Prostate gland (tissue), 2 donors: ENCODE data around the gene BDH1. TPM values are rescaled to one million over a fixed set of nuclear protein-coding genes. Genes with fewer than 3 reads are reported as not detected.
A peak's percentile ranks its signal among the peaks of the same experiment; 100 is the strongest.

Source experiments
- DNase-seq: peaks from one replicate; pipeline ENCODE4 v3.0.0-alpha.2; 2019; ENCODE audit warnings: low spot score
- H3K27ac ChIP-seq, 2 donors: fragments of 200-600 bp; sonication (generic); 2 replicates each; pipeline ENCODE4 v1.5.1; 2017 to 2019
- H3K27me3 ChIP-seq: fragments of 200-600 bp; sonication (generic); replicated peaks from 2 replicates; pipeline ENCODE4 v1.5.1; 2019; ENCODE audit not compliant: insufficient read depth
- H3K36me3 ChIP-seq, 2 donors: fragments of 200-600 bp; sonication (generic); 1 replicate in 1 of 2; 2 replicates in 1 of 2; pipeline versions ENCODE4 v1.5.1 to v1.8.1; 2017 to 2019
- H3K4me1 ChIP-seq: fragments of 200-600 bp; sonication (generic); replicated peaks from 2 replicates; pipeline ENCODE4 v1.5.1; 2019
- H3K4me3 ChIP-seq, 2 donors: fragments of 200-600 bp; sonication (generic); 2 replicates each; pipeline ENCODE4 v1.5.1; 2017 to 2019
- H3K9me3 ChIP-seq: fragments of 200-600 bp; sonication (generic); 2 replicates; pipeline ENCODE4 v1.5.1; 2017
- POLR2A ChIP-seq: fragments of 450-650 bp; IDR thresholded peaks from one replicate; pipeline ENCODE4 v1.6.1; 2016; ENCODE audit warnings: antibody characterized with exemption, mild to moderate bottlenecking
- POLR2AphosphoS5 ChIP-seq: sonication (generic); formaldehyde crosslinking; IDR thresholded peaks from one replicate; pipeline ENCODE4 v1.6.1; 2017; ENCODE audit warnings: antibody characterized with exemption
- WGBS: methylation state at CpG from one replicate; pipeline ENCODE4 v1.1.5; 2018; 5-methylcytosine and 5-hydroxymethylcytosine counted together
- intact Hi-C: fragments of 100-400 bp; cut with DNase I; formaldehyde crosslinking; loops from one replicate; pipeline ENCODE4 v1.14.2; 2022
- total RNA-seq, 2 donors: library from RNA; depleted of rRNA; stranded (reverse); fragments of >200 nt; gene quantifications; one replicate each; pipeline ENCODE4 v1.1.0, GENCODE V29; 2016
- TF ChIP-seq, protein P1 (sequence below), 4 experiments: fragments of 200-600 bp in 2 of 4; fragments of 450-650 bp in 2 of 4; sonication (generic) in 2 of 4; IDR thresholded peaks; 1 replicate in 3 of 4; 2 replicates in 1 of 4; pipeline ENCODE4 v1.5.1; 2016 to 2019; ENCODE audit warnings: antibody characterized with exemption in 4 of 4, mild to moderate bottlenecking in 2 of 4, moderate library complexity in 2 of 4

Gene BDH1
- total RNA-seq, 2 donors from 2014 or later = 41.1 to 84.3 TPM

DNA sequence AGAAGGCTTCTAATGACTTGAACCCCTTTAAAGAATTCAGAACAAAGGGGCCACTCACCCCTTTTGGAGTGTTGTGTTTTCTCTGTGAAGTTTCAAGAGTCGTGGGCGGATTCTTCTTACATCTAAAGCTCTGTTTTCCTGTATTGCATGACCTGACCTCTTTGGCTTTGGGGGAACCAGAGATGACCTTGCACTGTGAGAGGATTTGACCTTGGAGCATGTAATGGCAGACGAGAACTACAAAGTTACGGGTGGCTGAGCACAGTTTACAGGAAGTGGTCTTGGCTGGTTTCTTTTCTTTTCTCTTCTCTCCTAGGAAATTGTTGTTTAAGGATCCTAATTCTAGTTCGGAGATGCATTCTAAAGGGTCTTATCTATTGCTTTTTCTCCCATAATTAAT, 6.2 kb upstream of the BDH1 start:
- WGBS = 71% methylated on average over 5 of the region's 5 CpGs
- Histone ChIP-seq H3K36me3 (no peaks in the 10 kb centered on the region), H3K27me3 (no peaks in the 10 kb centered on the region), H3K4me1 (no peaks in the 10 kb centered on the region), H3K4me3 (no peak overlapping the region), H3K9me3 (no peaks in the 10 kb centered on the region), H3K27ac (no peak overlapping the region)
- intact Hi-C loops = no loop called here
- TF ChIP-seq POLR2AphosphoS5 (no peak), POLR2A (no peak)
- TF ChIP-seq, protein P1, sequence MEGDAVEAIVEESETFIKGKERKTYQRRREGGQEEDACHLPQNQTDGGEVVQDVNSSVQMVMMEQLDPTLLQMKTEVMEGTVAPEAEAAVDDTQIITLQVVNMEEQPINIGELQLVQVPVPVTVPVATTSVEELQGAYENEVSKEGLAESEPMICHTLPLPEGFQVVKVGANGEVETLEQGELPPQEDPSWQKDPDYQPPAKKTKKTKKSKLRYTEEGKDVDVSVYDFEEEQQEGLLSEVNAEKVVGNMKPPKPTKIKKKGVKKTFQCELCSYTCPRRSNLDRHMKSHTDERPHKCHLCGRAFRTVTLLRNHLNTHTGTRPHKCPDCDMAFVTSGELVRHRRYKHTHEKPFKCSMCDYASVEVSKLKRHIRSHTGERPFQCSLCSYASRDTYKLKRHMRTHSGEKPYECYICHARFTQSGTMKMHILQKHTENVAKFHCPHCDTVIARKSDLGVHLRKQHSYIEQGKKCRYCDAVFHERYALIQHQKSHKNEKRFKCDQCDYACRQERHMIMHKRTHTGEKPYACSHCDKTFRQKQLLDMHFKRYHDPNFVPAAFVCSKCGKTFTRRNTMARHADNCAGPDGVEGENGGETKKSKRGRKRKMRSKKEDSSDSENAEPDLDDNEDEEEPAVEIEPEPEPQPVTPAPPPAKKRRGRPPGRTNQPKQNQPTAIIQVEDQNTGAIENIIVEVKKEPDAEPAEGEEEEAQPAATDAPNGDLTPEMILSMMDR (IDR thresholded peaks at IDR 0.05) = no peak
- no peak for DNase-seq

DNA sequence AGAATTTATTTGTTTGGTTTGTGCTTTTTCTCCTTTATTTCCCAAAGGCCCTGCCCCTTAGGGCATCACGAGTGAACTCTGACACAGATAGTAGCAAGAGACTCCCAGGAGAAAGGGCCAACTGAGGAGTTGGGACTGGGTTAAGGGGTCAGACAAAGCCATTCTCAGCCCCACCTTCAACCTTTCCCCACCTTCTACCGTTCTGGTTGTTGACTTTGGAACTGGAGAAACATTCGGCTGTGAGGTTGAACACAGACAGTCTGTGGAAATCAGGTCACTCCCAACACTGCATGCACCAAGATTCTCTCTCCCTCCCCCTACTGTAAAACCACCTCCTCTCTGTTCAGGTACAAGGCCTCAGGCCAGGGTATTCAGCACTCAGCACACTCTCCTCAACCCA, 3.9 kb upstream of the BDH1 start:
- WGBS = 54% methylated on average over 3 of the region's 3 CpGs
- no peak overlapping the region for H3K4me3 ChIP-seq
- no peaks in the 10 kb centered on the region for H3K27me3 ChIP-seq
- no peaks in the 10 kb centered on the region for H3K9me3 ChIP-seq
- H3K36me3 ChIP-seq = no peaks in the 10 kb centered on the region
- TF ChIP-seq POLR2AphosphoS5 = no peak
- TF ChIP-seq, protein P1 (IDR thresholded peaks at IDR 0.05) = no peak
- intact Hi-C loops = loop anchor here (5.0 kb wide), 1 partner anchor 262 kb away; the partner anchor contains the start of gene DLG1
- H3K27ac ChIP-seq = no peak overlapping the region
- H3K4me1 ChIP-seq = no peaks in the 10 kb centered on the region
- DNase-seq = no peak

DNA sequence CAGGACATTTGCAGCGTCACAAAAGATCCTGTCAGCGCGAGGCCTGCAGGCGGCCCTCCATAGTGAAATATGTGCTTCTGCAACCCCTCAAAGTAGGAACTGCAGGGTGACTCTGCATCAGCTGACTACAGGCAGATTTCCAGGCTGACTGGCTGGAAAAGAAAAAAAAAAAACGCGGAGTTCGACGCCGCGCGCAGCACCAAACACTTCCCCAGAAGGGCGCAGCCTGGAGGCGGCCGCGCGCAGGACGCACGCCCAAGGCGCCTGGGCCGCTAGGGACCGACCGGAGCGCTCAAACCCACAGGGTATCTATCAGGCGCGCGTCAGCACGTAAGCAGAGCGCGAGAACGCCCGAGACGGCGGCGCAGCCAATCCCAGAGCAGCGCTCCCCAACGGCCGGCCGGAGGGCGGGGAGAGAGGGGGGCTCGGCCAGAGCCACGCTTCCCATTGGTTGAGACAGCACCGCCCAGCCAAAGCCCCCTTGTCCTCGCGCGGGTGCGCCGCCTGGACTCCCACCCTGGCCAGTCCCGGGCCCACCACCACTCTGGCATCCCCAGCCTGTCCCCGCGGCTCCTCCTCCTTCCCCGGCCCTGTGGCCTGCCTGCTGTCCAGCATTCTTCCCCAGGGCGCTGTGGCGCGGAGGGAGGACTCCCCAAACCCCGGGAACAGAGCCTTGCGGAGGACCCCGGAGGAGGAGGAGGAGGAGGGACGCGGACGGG, 1.0 kb downstream of the BDH1 start:
- peak overlapping the region; percentile 69 to 89 for H3K4me3 ChIP-seq
- H3K27me3 ChIP-seq = no peaks in the 10 kb centered on the region
- DNase-seq = peak; percentile 96
- intact Hi-C loops = loop anchor here (5.0 kb wide), 1 partner anchor 257 kb away; the partner anchor contains the start of gene DLG1
- no peaks in the 10 kb centered on the region for H3K36me3 ChIP-seq
- no peaks in the 10 kb centered on the region for H3K9me3 ChIP-seq
- under 1% methylated on average over 43 of the region's 60 CpGs for WGBS
- H3K4me1 ChIP-seq = no peaks in the 10 kb centered on the region
- H3K27ac ChIP-seq = peak overlapping the region; percentile 97
- TF ChIP-seq POLR2A (peak; percentile 73), POLR2AphosphoS5 (peak; percentile 95)
- TF ChIP-seq, protein P1 (IDR thresholded peaks at IDR 0.05) = peak in 3 of 4 experiments; percentile 40 to 71 (median 61)

DNA sequence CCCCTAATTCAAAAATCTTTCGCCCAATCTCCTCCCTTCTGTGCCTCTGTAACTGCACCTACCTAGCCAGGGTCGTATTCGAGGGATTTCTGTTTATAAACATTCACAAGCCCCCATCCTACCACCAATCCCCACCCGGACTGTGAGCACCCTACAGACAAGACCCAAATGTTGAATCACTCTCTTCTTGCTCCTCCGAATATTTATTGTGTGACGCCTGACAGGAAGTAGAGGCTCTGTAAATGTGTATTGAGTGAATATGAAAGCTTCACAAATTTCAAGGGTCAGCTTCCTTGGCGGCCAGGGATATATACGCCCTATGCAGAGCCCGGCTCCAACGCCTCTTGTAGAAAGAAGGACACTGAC, 1.6 kb downstream of the BDH1 start:
- intact Hi-C loops = no loop called here
- Histone ChIP-seq H3K36me3 (no peaks in the 10 kb centered on the region), H3K9me3 (no peaks in the 10 kb centered on the region), H3K27ac (peak overlapping the region; percentile 97), H3K4me1 (no peaks in the 10 kb centered on the region), H3K4me3 (peak overlapping the region; percentile 69 to 89), H3K27me3 (no peaks in the 10 kb centered on the region)
- no peak for DNase-seq
- WGBS = 24% methylated on average over 10 of the region's 10 CpGs
- TF ChIP-seq POLR2AphosphoS5 = no peak
- TF ChIP-seq, protein P1 (IDR thresholded peaks at IDR 0.05) = no peak

DNA sequence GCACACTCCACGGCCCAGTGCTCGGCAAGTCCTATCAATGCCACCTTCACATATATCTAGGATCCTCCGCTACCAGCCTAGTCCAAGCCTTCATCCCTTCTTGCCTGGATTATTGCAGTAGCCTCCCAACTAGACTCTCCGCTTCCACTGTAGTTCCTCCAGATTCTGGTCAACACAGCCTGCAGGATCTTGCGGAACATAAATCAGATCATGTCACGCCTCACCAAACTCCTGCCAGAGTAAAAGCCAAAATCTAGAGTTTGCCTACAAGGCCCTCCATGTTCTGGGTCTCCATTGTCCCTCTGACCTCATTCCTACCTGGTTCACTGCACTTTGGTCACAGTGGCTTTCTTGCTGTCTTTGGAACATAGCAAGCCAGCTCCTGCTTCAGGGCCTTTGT, 3.6 kb downstream of the BDH1 start:
- H3K4me1 ChIP-seq = no peaks in the 10 kb centered on the region
- 98% methylated on average over 6 of the region's 6 CpGs for WGBS

More for the DNA sequence above, 3.6 kb downstream of the BDH1 start:
- TF ChIP-seq, protein P1 (IDR thresholded peaks at IDR 0.05) = no peak
- no peak for TF ChIP-seq POLR2AphosphoS5
- no peak for TF ChIP-seq POLR2A
- H3K36me3 ChIP-seq = no peaks in the 10 kb centered on the region
- H3K27me3 ChIP-seq = no peaks in the 10 kb centered on the region
- no peaks in the 10 kb centered on the region for H3K9me3 ChIP-seq
- no peak for DNase-seq
- no peak overlapping the region for H3K27ac ChIP-seq
- intact Hi-C loops = no loop called here
- no peak overlapping the region for H3K4me3 ChIP-seq
